ENCODE results near the gene SNX19. TPM values are rescaled to one million over a fixed set of nuclear protein-coding genes. Genes with fewer than 3 reads are reported as not detected.

The SNX19 gene
- polyA plus RNA-seq, 1 donor from 2014 or later, result 20.8 TPM

- Histone ChIP-seq H3K36me3 (ENCODE audit: insufficient read depth, low read length) (peaks cover 5% of the 10 kb centered on the region), H3K9me2 (ENCODE audit: insufficient read depth, low read length) (no peaks in the 10 kb centered on the region), H3K9me3 (ENCODE audit: low read length) (no peaks in the 10 kb centered on the region), H2AFZ (ENCODE audit: low read depth, low read length) (peak overlapping the region; percentile 19), H3K4me3 (ENCODE audit: low read length) (peak overlapping the region; percentile 39), H3K79me2 (replicated peaks; ENCODE audit: insufficient read depth, low read length) (no peaks in the 10 kb centered on the region), H4K20me1 (ENCODE audit: insufficient read depth) (no peaks in the 10 kb centered on the region), H3K27me3 (ENCODE audit: insufficient read depth, low read depth, low read length) (no peaks in the 10 kb centered on the region), H3K9ac (ENCODE audit: low read length) (peak overlapping the region; percentile 47), H3F3A (ENCODE audit: insufficient read depth, low read length, poor library complexity, severe bottlenecking) (peaks cover 5% of the 10 kb centered on the region), H3K27ac (ENCODE audit: low read length) (peak overlapping the region; percentile 49), H3K4me2 (ENCODE audit: low read length) (no peak overlapping the region)
- TF ChIP-seq MXI1 (conservative IDR thresholded peaks at IDR 0.05; ENCODE audit: poor library complexity, severe bottlenecking) (peak; percentile 24), EP300 (conservative IDR thresholded peaks at IDR 0.05; ENCODE audit: poor library complexity, severe bottlenecking) (peak; percentile 35), SMC3 (conservative IDR thresholded peaks at IDR 0.05; ENCODE audit: poor library complexity) (no peak)
Observed at GRCh38 chr11:130892861-130893260, 23.4 kb downstream of the SNX19 start.

GRCh38 chr11:130891326-130891725 is 25.0 kb downstream of the SNX19 start:
- H3K36me3 ChIP-seq (ENCODE audit: insufficient read depth, low read length), result peaks cover 5% of the 10 kb centered on the region
- no peaks in the 10 kb centered on the region for H3K79me2 ChIP-seq (replicated peaks; ENCODE audit: insufficient read depth, low read length)
- H3K9ac ChIP-seq (ENCODE audit: low read length), result no peak overlapping the region
- TF ChIP-seq REST (IDR thresholded peaks at IDR 0.05; ENCODE audit: borderline replicate concordance), result no peak
- no peak for TF ChIP-seq CTCF (IDR thresholded peaks at IDR 0.05; ENCODE audit: poor library complexity, severe bottlenecking)
- TF ChIP-seq SMC3 (conservative IDR thresholded peaks at IDR 0.05; ENCODE audit: poor library complexity), result no peak
- TF ChIP-seq EZH2 (IDR thresholded peaks at IDR 0.05; ENCODE audit: borderline replicate concordance, insufficient read depth, low read length, poor library complexity, severe bottlenecking), result no peak
- TF ChIP-seq RAD21 (conservative IDR thresholded peaks at IDR 0.05), result no peak
- no peak for TF ChIP-seq POLR2AphosphoS5 (IDR thresholded peaks at IDR 0.05)
- TF ChIP-seq TAF1 (IDR thresholded peaks at IDR 0.05; ENCODE audit: low read depth), result no peak
- TF ChIP-seq EP300 (conservative IDR thresholded peaks at IDR 0.05; ENCODE audit: poor library complexity, severe bottlenecking), result no peak
- no peak for TF ChIP-seq MXI1 (conservative IDR thresholded peaks at IDR 0.05; ENCODE audit: poor library complexity, severe bottlenecking)
- no peak overlapping the region for H3K4me2 ChIP-seq (ENCODE audit: low read length)
- H3K4me3 ChIP-seq (ENCODE audit: low read length), result no peak overlapping the region
- H4K20me1 ChIP-seq (ENCODE audit: insufficient read depth), result no peaks in the 10 kb centered on the region
- H3F3A ChIP-seq (ENCODE audit: insufficient read depth, low read length, poor library complexity, severe bottlenecking), result peaks cover 5% of the 10 kb centered on the region
- no peaks in the 10 kb centered on the region for H3K9me3 ChIP-seq (ENCODE audit: low read length)
- no peaks in the 10 kb centered on the region for H3K9me2 ChIP-seq (ENCODE audit: insufficient read depth, low read length)
- no peak overlapping the region for H2AFZ ChIP-seq (ENCODE audit: low read depth, low read length)
- H3K27me3 ChIP-seq (ENCODE audit: insufficient read depth, low read depth, low read length), result no peaks in the 10 kb centered on the region
- no peak overlapping the region for H3K27ac ChIP-seq (ENCODE audit: low read length)
